HG03097 (cell line): ENCODE measurements around the gene LIPC.

Experiments used
- ATAC-seq: cut with Tn5 transposase; IDR thresholded peaks from one replicate; pipeline ENCODE4 v1.9.1; 2021; ENCODE audit not compliant: unreplicated experiment, low FRiP score

Gene LIPC

DNA sequence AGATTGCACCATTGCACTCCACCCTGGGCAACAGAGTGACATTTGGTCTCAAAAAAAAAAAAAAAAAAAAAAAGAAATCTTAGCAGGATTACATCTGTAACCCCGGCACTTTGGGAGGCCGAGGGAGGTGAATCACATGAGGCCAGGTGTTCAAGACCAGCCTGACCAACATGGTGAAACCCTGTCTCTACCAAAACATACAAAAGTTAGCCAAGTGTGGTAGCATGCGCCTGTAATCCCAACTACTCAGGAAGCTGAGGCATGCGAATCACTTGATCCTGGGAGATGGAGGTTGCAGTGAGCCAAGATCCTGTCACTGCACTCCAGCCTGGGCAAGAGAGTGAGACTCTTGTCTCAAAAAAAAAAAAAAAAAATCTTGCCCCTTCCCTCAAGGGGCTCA is 40.4 kb downstream of the LIPC start:
- no peak for ATAC-seq

DNA sequence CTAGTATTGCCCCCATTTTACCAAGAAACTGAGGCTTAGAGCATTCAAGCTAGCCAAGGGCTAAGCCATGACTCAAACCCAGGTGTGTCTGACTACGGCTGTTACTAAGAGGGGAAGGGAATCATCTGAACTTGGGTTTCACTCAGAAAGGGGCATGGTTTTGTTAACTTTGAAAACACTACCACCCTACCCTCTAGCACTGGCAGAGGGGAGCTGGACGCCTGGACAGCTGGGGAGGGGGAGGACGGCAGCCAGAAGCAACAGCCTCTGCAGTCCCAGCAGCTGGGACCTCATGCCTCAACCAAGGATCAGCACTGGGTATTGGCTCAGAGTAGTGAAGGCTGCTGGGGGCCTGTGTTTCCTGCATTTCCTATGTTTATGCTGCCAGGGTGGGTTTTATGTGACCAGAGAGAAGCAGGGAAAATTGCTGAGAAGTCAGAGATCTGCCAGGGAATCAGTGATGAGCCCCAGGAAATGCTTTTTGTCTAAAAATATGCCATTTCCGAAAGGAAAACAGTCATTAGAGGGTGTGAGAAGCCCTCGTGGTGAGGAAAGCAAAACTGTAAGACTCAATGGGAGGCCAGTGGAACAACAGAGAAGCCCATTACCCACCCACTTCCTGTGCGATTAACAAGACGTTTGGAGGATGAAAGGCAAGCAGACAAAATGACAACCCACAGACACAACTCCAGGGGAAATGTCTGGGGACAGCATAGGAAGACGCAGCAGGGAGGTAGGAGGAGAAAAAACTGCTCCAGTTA is 41.2 kb downstream of the LIPC start:
- no peak for ATAC-seq

DNA sequence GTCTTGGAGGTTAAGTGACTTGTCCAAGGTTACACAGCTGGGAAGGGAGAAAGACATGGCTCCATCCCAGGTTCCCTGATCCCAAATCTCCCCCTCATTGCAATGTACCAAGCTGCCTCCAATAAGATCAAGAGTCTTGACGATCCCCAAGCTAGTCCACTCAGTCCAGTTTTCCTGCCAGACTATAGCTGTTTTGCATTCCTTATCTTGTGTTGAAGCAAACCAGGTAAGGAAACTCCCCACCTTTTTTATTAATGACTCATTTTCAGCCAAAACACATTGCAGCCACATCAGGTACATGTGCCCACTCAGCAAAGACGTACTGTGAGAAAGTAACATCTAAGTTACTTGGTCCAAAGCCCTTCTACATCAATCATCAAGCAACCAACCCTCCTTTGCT is 41.9 kb downstream of the LIPC start:
- ATAC-seq = no peak

DNA sequence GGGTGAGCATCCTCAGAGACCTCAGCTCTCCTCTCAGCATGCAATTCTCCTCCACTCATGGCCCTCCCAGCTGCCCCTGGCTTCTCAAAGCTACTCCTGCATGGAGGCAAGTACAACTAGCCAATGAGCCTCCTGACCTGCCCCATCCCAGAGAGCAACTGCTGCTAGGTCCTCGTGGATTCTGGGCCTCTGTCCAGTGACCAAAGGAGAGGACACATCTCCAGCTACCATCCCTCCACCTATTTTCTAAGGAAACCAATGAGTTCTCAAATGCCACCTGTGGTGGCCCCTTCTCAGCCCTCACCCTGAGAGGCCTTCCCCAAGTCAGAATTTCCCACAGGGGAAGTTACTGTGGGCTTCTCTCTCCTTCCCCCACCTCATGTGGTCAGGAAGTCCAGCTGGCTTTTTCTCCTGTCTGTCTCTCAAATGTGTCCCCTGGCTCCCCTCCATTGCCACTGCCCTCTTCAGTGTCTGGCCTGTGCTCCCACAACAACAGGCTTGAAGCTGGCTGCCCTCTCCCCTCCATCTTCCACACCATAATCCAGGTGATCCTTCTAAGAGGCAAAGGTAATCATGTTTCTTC is 43.0 kb downstream of the LIPC start:
- ATAC-seq = no peak

GRCh38 chr15:58475573-58476524 is 44.1 kb downstream of the LIPC start:
- ATAC-seq = no peak

DNA sequence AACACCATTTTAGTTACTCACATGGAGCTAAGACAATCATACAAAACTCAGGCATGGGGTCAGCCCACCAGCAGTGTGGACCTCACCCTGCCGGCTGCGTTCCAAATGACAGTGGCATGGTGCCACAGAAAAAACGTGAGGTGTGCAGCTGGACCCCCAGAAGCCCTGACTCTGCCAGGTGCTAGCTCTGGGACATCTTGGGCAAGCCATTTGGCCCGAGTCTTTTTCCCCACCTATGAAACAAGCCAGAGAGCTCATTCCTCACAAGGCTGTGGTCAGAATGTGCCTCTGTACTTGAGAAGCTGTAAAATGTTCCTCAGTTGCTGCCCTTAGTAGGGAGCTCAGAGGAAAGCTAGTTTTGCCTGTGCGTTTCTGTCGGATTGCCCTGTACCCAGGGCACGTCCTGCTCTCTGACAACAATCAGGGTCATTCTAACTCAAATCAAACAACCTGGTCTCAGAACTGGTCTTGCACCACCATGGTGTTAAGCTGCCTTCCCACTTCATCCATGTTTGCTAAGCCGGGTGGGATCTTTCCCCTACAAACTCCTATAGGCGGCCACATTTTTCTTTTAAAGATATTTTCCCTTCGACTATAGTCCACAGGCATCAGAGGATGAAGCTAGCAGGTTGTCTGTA is 44.9 kb downstream of the LIPC start:
- ATAC-seq = no peak

- no peak for ATAC-seq
Observed at GRCh38 chr15:58477170-58477569, 45.4 kb downstream of the LIPC start.

DNA sequence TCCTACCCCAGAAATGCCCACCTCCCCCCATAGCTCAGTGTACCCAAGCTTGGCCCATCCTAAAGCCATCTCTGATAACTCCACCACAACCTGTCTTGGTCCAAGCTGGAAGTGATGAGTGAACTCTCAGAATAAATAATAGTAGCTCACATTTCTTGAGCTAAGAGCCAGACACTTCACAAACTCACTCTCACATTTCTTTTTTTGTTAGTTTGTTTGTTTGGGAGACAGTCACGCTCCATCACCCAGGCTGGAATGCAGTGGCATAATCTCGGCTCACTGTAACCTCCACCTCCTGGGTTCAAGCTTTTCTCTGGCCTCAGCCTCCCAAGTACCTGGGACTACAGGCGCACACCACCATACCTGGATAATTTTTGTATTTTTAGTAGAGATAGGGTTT is 46.2 kb downstream of the LIPC start:
- no peak for ATAC-seq

DNA sequence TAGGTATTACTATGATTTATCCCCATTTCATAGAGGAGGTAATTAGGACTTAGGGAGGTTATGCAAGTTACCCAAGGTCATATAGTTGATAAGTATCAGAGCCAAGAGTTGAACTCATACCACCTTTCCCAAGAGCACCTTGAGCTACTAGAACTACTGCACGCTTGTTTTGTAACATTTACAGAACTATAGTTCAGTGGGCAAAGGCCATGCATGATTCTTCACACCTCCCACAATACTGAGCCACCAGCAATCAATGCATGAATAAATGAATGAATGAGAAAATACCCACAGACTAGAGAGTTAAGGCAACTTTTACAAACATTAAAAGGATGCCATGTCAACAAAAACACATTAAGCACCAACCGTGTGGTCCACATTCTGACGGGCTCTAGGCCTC is 46.8 kb downstream of the LIPC start:
- ATAC-seq = no peak

- ATAC-seq = no peak
Observed at GRCh38 chr15:58479941-58480340, 48.1 kb downstream of the LIPC start.

DNA sequence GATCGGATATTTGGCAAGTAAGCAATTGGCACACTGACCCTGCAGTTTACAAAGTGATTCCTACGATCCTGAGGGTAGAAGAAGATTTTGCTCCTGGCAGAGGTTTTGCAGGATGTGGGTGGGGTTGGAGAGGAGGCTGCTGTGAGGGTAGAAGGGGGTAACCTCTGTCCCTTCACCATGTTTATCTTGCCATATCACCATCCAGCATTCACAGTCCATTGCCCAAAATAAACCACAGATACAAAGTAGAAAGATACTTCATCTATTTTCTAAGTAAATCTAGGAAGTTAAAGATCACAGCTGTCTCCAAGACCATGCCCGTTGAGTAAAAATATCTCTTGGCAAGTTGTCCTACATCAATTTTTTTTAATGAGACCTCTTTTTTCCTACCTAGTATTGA is 51.6 kb downstream of the LIPC start:
- ATAC-seq = no peak

GRCh38 chr15:58484791-58485600 is 53.2 kb downstream of the LIPC start:
- ATAC-seq = no peak

DNA sequence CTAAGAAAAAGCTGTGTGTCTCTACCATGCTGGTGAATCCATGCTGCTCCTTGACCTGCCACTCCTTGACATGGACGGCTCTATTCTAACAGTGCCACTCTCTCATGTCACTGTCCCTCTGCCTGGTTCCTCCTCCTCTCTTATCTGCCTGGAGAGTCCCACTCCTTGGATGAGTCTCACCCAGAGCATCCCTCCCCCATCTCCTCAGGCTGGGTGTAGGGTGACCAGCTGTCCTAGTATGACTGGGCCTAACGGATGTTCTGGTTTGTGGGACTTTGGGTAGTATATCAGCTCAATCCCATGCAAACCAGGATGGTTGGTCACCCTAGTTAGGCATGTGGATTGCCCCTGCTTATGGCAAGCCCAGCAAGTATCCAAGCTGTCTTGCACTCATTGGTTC is 54.3 kb downstream of the LIPC start:
- no peak for ATAC-seq

- no peak for ATAC-seq
Observed at GRCh38 chr15:58486564-58486963, 54.8 kb downstream of the LIPC start.

- ATAC-seq = no peak
Observed at GRCh38 chr15:58487041-58487723, 55.4 kb downstream of the LIPC start.

DNA sequence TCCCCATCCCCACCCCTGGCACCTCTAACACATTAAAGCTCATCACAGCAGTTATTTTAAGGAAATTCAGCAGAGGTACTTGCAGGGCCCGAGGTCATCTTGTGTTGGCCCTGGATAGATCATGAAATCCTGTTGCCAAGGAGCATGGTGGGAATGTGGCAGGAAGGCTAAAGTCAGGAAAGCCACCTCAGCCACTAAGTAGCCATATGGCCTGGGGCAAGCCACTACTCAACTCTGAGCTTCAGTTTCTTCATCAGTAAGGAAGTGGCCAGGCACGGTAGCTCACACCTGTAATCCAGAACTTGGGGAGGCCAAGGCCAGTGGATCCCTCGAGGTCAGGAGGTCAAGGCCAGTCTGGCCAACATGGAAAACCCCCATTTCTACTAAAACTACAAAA is 55.9 kb downstream of the LIPC start:
- no peak for ATAC-seq

GRCh38 chr15:58489289-58490085 is 57.7 kb downstream of the LIPC start:
- no peak for ATAC-seq

GRCh38 chr15:58490086-58490887 is 58.5 kb downstream of the LIPC start:
- ATAC-seq = no peak
